ENCODE results near the gene ZC3H12C.

ZC3H12C gene

GRCh38 chr11:110097459-110098012 is 4.3 kb downstream of the ZC3H12C start:
- no peak for TF ChIP-seq CTCF (IDR thresholded peaks at IDR 0.05; ENCODE audit: control insufficient read depth, extremely low read depth, insufficient read depth)
- no peak overlapping the region for H3K4me3 ChIP-seq (ENCODE audit: low read depth, low read length)
- no peak for DNase-seq (ENCODE audit: low read depth)

GRCh38 chr11:110098645-110099044 is 5.5 kb downstream of the ZC3H12C start:
- H3K4me3 ChIP-seq (ENCODE audit: low read depth, low read length): no peak overlapping the region
- no peak for DNase-seq (ENCODE audit: low read depth)
- no peak for TF ChIP-seq CTCF (IDR thresholded peaks at IDR 0.05; ENCODE audit: control insufficient read depth, extremely low read depth, insufficient read depth)

- no peak overlapping the region for H3K4me3 ChIP-seq (ENCODE audit: low read depth, low read length)
- no peak for TF ChIP-seq CTCF (IDR thresholded peaks at IDR 0.05; ENCODE audit: control insufficient read depth, extremely low read depth, insufficient read depth)
- DNase-seq (ENCODE audit: low read depth): no peak
Observed at GRCh38 chr11:110100476-110101240, 7.5 kb downstream of the ZC3H12C start.

GRCh38 chr11:110106713-110107274 is 13.6 kb downstream of the ZC3H12C start:
- no peak overlapping the region for H3K4me3 ChIP-seq (ENCODE audit: low read depth, low read length)
- DNase-seq (ENCODE audit: low read depth): no peak
- no peak for TF ChIP-seq CTCF (IDR thresholded peaks at IDR 0.05; ENCODE audit: control insufficient read depth, extremely low read depth, insufficient read depth)

- no peak for TF ChIP-seq CTCF (IDR thresholded peaks at IDR 0.05; ENCODE audit: control insufficient read depth, extremely low read depth, insufficient read depth)
- no peak overlapping the region for H3K4me3 ChIP-seq (ENCODE audit: low read depth, low read length)
- no peak for DNase-seq (ENCODE audit: low read depth)
Observed at GRCh38 chr11:110110854-110111253, 17.7 kb downstream of the ZC3H12C start.

- TF ChIP-seq CTCF (IDR thresholded peaks at IDR 0.05; ENCODE audit: control insufficient read depth, extremely low read depth, insufficient read depth): no peak
- DNase-seq (ENCODE audit: low read depth): no peak
Observed at GRCh38 chr11:110112457-110112856, 19.3 kb downstream of the ZC3H12C start.

More at GRCh38 chr11:110112457-110112856, 19.3 kb downstream of the ZC3H12C start:
- H3K4me3 ChIP-seq (ENCODE audit: low read depth, low read length): no peak overlapping the region
